SK-N-SH (cell line): ENCODE results near the gene TAF5L. TPM values are rescaled to one million over a fixed set of nuclear protein-coding genes. Genes with fewer than 3 reads are reported as not detected.

ENCODE experiments used
- CTCF ChIA-PET: fragments of 300-600, 350-600 bp; formaldehyde crosslinking; extraction: SDS; loops from one replicate; lab custom pipeline; 2021; lab: Yijun Ruan, JAX
- POLR2A ChIA-PET: fragments of 350-600 bp; sonication (Branson Sonifier 250); formaldehyde crosslinking; extraction: SDS; loops from one replicate; lab custom pipeline; 2020; ENCODE audit warnings: antibody characterized with exemption, inconsistent platforms; lab: Yijun Ruan, JAX
- DNase-seq: peaks from one replicate; pipeline ENCODE4 v3.0.0; 2012
- H2AFZ ChIP-seq: fragments of 200-600 bp; sonication (generic); 2 replicates; pipeline ENCODE4 v1.8.1; 2016; ENCODE audit warnings: antibody characterized with exemption, mild to moderate bottlenecking, low read depth
- H3F3A ChIP-seq: fragments of 200-600 bp; sonication (generic); replicated peaks from 2 replicates; pipeline ENCODE3; 2016; ENCODE audit warnings: antibody characterized with exemption, mild to moderate bottlenecking; ENCODE audit not compliant: insufficient read depth
- H3K27ac ChIP-seq, 2 experiments: fragments of 200-500 bp in 1 of 2; fragments of 200-600 bp in 1 of 2; sonication (Bioruptor generic) in 1 of 2; sonication (generic), shearing (Covaris generic) in 1 of 2; 2 replicates each; pipeline versions ENCODE4 v1.5.1 to v1.6.1; 2014 to 2016; ENCODE audit warnings: low read depth in 2 of 2, inconsistent platforms in 1 of 2, low read length in 1 of 2, mild to moderate bottlenecking in 1 of 2, mixed read lengths in 1 of 2
- H3K27me3 ChIP-seq: fragments of 200-600 bp; sonication (generic), shearing (Covaris generic); 2 replicates; pipeline ENCODE4 v1.6.1; 2016; ENCODE audit warnings: mixed run types; ENCODE audit not compliant: insufficient read depth
- H3K36me3 ChIP-seq, 2 experiments: fragments of 200-500 bp in 1 of 2; fragments of 200-600 bp in 1 of 2; sonication (Bioruptor generic) in 1 of 2; sonication (generic) in 1 of 2; replicated peaks in 1 of 2; 2 replicates each; pipeline versions ENCODE3 to v1.5.1; 2014 to 2016; ENCODE audit warnings: low read length in 1 of 2, mild to moderate bottlenecking in 1 of 2; ENCODE audit not compliant: insufficient read depth in 2 of 2, control insufficient read depth in 1 of 2
- H3K4me1 ChIP-seq, 2 experiments: fragments of 200-500 bp in 1 of 2; fragments of 200-600 bp in 1 of 2; sonication (Bioruptor generic) in 1 of 2; sonication (generic), shearing (Covaris generic) in 1 of 2; 2 replicates each; pipeline versions ENCODE4 v1.5.1 to v1.6.1; 2014 to 2016; ENCODE audit warnings: low read depth in 1 of 2, low read length in 1 of 2, mixed run types in 1 of 2; ENCODE audit not compliant: insufficient read depth in 2 of 2, control insufficient read depth in 1 of 2
- H3K4me2 ChIP-seq: fragments of 200-600 bp; sonication (generic), shearing (Covaris generic); 2 replicates; pipeline ENCODE4 v1.6.1; 2017; ENCODE audit warnings: mixed run types
- H3K4me3 ChIP-seq, 2 experiments: fragments of 200-500 bp in 1 of 2; fragments of 200-600 bp in 1 of 2; sonication (Bioruptor generic) in 1 of 2; sonication (generic), shearing (Covaris generic) in 1 of 2; 2 replicates each; pipeline versions ENCODE4 v1.5.1 to v1.8.1; 2014 to 2016; ENCODE audit warnings: low read depth in 2 of 2, inconsistent platforms in 1 of 2, low read length in 1 of 2, mild to moderate bottlenecking in 1 of 2, mixed read lengths in 1 of 2, moderate library complexity in 1 of 2
- H3K79me2 ChIP-seq: fragments of 200-600 bp; sonication (generic); 2 replicates; pipeline ENCODE4 v1.8.1; 2017; ENCODE audit warnings: mild to moderate bottlenecking; ENCODE audit not compliant: insufficient read depth
- H3K9ac ChIP-seq: fragments of 200-600 bp; sonication (generic); 2 replicates; pipeline ENCODE4 v1.6.1; 2017; ENCODE audit warnings: mixed run types
- H3K9me2 ChIP-seq: fragments of 200-600 bp; sonication (generic); 2 replicates; pipeline ENCODE4 v1.6.1; 2017; ENCODE audit warnings: mixed run types
- H3K9me3 ChIP-seq: fragments of 200-600 bp; sonication (generic); 2 replicates; pipeline ENCODE4 v1.6.1; 2017; ENCODE audit warnings: mixed run types, mild to moderate bottlenecking, moderate library complexity
- H4K20me1 ChIP-seq: fragments of 200-600 bp; sonication (generic); 2 replicates; pipeline ENCODE4 v1.6.1; 2017; ENCODE audit warnings: mild to moderate bottlenecking, mixed run types; ENCODE audit not compliant: insufficient read depth
- EP300 ChIP-seq, 2 experiments: IDR thresholded peaks; 2 replicates each; pipeline versions ENCODE4 v1.4.0 to v1.6.1; 2012; ENCODE audit warnings: borderline replicate concordance in 1 of 2, low read depth in 1 of 2, low read length in 1 of 2
- EZH2phosphoT487 ChIP-seq: fragments of 200-600 bp; sonication (generic); IDR thresholded peaks from 2 replicates; pipeline ENCODE4 v1.6.1; 2017; ENCODE audit warnings: low read depth, mixed run types, mild to moderate bottlenecking, antibody characterized with exemption, moderate library complexity, borderline replicate concordance
- FOXJ3 ChIP-seq: sonication (generic); formaldehyde crosslinking; IDR thresholded peaks from 2 replicates; pipeline ENCODE4 v1.5.1; 2020; ENCODE audit warnings: mild to moderate bottlenecking, missing genetic modification reagents
- GABPA ChIP-seq: IDR thresholded peaks from 2 replicates; pipeline ENCODE4 v1.4.0; 2012; ENCODE audit warnings: low read depth, mild to moderate bottlenecking
- MXI1 ChIP-seq: IDR thresholded peaks from 2 replicates; pipeline ENCODE4 v1.6.1; 2012; ENCODE audit warnings: mild to moderate bottlenecking, low read depth, low read length, improper control_type of control experiment
- POLR2AphosphoS5 ChIP-seq: IDR thresholded peaks from 2 replicates; pipeline ENCODE4 v1.6.1; 2012; ENCODE audit warnings: low read depth, low read length
- SMC3 ChIP-seq: IDR thresholded peaks from 2 replicates; pipeline ENCODE4 v1.6.1; 2012; ENCODE audit warnings: low read depth, low read length, improper control_type of control experiment
- TAF1 ChIP-seq: IDR thresholded peaks from 2 replicates; pipeline ENCODE4 v1.6.1; 2012; ENCODE audit warnings: low read depth, mild to moderate bottlenecking, low read length, moderate library complexity, borderline replicate concordance
- TCF12 ChIP-seq: IDR thresholded peaks from 2 replicates; pipeline ENCODE4 v1.4.0; 2012
- YY1 ChIP-seq: IDR thresholded peaks from 2 replicates; pipeline ENCODE4 v1.4.0; 2012; ENCODE audit warnings: low read depth, mild to moderate bottlenecking
- WGBS: methylation state at CpG from one replicate; pipeline ENCODE4 v1.1.6; 2017; ENCODE audit warnings: low lambda C conversion rate; 5-methylcytosine and 5-hydroxymethylcytosine counted together
- polyA plus RNA-seq, 3 experiments: library from polyadenylated mRNA; depleted of rRNA; stranded (reverse); fragments of >200 nt; gene quantifications; 2 replicates each; pipeline ENCODE4 v1.2.3, GENCODE V29; 2012
- TF ChIP-seq, protein P1 (sequence below): IDR thresholded peaks from 2 replicates; pipeline ENCODE4 v1.6.1; 2012; ENCODE audit warnings: mild to moderate bottlenecking, low read depth, low read length, moderate library complexity
- TF ChIP-seq, protein P2 (sequence below): IDR thresholded peaks from 2 replicates; pipeline ENCODE4; 2012
- TF ChIP-seq, protein P3 (sequence below): fragments of 150-350 bp; IDR thresholded peaks from 2 replicates; pipeline ENCODE4 v1.6.1; 2017; ENCODE audit warnings: antibody characterized with exemption, low read length, low read depth, borderline replicate concordance
- TF ChIP-seq, protein P4 (sequence below): fragments of 150-350 bp; IDR thresholded peaks from 2 replicates; pipeline ENCODE4 v1.6.1; 2016; ENCODE audit warnings: mild to moderate bottlenecking, low read depth, low read length
- TF ChIP-seq, protein P5 (sequence below): IDR thresholded peaks from 2 replicates; pipeline ENCODE4 v1.4.0; 2012; ENCODE audit warnings: low read depth

Gene TAF5L
- polyA plus RNA-seq, 1 of the 3 experiments (the other 2 are of a cell fraction): 17.1 TPM

DNA sequence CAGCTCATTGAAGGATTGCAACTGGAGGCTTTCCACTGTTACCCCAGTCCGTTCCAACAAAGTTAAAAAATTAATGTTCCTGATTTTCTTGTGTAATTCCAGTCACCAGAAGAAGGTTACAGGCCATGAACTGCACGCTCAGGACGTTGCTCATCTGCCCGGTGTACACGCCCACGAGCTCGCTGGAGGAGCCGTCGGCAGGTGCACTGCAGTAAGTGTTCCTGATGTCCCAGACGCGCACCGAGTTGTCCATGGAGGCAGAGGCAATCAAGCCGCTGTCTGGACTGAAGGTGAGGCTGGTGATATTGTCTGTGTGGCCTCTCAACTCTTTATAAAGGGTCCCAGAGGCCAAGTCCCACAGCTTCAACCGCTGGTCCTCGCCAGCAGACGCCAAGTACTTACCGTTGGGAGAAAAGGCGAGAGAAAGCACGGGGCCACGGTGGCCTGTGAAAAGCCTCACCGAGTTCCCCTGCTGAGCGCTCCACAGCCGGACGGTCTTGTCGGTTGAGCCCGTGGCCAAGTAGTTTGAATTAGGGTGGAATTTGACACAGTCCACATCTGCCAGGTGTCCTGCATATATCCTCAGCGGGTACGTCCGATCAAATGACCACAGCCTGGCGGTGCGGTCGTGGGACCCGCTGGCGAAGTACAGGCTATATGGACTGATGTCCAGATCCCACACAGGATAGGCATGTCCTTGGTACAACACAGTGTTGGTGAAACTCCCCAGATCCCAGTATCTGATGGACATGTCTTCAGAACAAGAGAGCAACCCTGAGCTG, 31.5 kb downstream of the TAF5L start:
- no peak overlapping the region for H3K27ac ChIP-seq
- H3K4me3 ChIP-seq: no peak overlapping the region
- DNase-seq: no peak
- ChIA-PET POLR2A (no interaction called here), CTCF (no interaction called here)
- H3K79me2 ChIP-seq: peaks cover 36% of the 10 kb centered on the region
- H3K4me1 ChIP-seq: peaks cover 0 to 2% of the 10 kb centered on the region in 2 experiments; a peak in 2 of 4 replicates
- 93% methylated on average over 32 of the region's 34 CpGs for WGBS
- no peaks in the 10 kb centered on the region for H3K9me2 ChIP-seq
- peaks cover 20% of the 10 kb centered on the region for H3F3A ChIP-seq
- no peak overlapping the region for H3K9ac ChIP-seq
- H2AFZ ChIP-seq: no peak overlapping the region
- TF ChIP-seq POLR2AphosphoS5 (no peak), EP300 (IDR thresholded peaks at IDR 0.05; ENCODE audit: borderline replicate concordance in 1 of 2, low read depth in 1 of 2, low read length in 1 of 2) (no peak), YY1 (no peak), EZH2phosphoT487 (no peak)
- TF ChIP-seq, protein P1, sequence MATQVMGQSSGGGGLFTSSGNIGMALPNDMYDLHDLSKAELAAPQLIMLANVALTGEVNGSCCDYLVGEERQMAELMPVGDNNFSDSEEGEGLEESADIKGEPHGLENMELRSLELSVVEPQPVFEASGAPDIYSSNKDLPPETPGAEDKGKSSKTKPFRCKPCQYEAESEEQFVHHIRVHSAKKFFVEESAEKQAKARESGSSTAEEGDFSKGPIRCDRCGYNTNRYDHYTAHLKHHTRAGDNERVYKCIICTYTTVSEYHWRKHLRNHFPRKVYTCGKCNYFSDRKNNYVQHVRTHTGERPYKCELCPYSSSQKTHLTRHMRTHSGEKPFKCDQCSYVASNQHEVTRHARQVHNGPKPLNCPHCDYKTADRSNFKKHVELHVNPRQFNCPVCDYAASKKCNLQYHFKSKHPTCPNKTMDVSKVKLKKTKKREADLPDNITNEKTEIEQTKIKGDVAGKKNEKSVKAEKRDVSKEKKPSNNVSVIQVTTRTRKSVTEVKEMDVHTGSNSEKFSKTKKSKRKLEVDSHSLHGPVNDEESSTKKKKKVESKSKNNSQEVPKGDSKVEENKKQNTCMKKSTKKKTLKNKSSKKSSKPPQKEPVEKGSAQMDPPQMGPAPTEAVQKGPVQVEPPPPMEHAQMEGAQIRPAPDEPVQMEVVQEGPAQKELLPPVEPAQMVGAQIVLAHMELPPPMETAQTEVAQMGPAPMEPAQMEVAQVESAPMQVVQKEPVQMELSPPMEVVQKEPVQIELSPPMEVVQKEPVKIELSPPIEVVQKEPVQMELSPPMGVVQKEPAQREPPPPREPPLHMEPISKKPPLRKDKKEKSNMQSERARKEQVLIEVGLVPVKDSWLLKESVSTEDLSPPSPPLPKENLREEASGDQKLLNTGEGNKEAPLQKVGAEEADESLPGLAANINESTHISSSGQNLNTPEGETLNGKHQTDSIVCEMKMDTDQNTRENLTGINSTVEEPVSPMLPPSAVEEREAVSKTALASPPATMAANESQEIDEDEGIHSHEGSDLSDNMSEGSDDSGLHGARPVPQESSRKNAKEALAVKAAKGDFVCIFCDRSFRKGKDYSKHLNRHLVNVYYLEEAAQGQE: no peak
- TF ChIP-seq, protein P2, sequence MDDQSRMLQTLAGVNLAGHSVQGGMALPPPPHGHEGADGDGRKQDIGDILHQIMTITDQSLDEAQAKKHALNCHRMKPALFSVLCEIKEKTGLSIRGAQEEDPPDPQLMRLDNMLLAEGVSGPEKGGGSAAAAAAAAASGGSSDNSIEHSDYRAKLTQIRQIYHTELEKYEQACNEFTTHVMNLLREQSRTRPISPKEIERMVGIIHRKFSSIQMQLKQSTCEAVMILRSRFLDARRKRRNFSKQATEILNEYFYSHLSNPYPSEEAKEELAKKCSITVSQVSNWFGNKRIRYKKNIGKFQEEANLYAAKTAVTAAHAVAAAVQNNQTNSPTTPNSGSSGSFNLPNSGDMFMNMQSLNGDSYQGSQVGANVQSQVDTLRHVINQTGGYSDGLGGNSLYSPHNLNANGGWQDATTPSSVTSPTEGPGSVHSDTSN: no peak
- TF ChIP-seq, protein P3, sequence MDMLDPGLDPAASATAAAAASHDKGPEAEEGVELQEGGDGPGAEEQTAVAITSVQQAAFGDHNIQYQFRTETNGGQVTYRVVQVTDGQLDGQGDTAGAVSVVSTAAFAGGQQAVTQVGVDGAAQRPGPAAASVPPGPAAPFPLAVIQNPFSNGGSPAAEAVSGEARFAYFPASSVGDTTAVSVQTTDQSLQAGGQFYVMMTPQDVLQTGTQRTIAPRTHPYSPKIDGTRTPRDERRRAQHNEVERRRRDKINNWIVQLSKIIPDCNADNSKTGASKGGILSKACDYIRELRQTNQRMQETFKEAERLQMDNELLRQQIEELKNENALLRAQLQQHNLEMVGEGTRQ: no peak
- H3K36me3 ChIP-seq: peaks cover 18 to 40% of the 10 kb centered on the region in 2 experiments
- 0 out of 2 replicates have a peak, but pooled peaks cover 3% of the 10 kb centered on the region for H4K20me1 ChIP-seq
- no peaks in the 10 kb centered on the region for H3K9me3 ChIP-seq
- no peaks in the 10 kb centered on the region for H3K27me3 ChIP-seq
- H3K4me2 ChIP-seq: no peak overlapping the region

DNA sequence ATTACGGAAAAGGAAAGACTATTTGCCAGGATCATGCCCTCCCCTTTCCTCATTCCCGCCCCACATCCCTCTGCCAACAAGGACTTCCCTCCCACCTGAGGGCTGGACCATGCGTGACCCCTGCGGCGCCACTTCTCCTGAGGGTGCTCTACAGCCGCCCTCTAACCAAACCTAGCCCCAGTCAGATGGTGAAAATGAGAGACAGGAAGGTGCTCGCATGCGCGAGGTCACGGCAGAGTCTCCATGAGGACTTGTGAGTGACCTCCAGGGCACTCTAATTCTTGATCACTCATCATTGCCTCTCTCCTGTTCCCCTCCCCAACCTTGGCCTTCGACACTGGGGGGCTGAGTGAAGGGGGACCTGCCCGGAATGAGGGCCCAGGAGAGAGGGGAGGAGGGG, 32.1 kb downstream of the TAF5L start:
- Histone ChIP-seq H3K9ac (no peak overlapping the region), H4K20me1 (0 out of 2 replicates have a peak, but pooled peaks cover 3% of the 10 kb centered on the region), H3K9me2 (no peaks in the 10 kb centered on the region), H3K4me1 (peaks cover 0 to 2% of the 10 kb centered on the region in 2 experiments; a peak in 2 of 4 replicates), H3K9me3 (no peaks in the 10 kb centered on the region), H3K4me3 (no peak overlapping the region), H3K36me3 (peaks cover 16 to 39% of the 10 kb centered on the region in 2 experiments), H2AFZ (no peak overlapping the region), H3F3A (peaks cover 20% of the 10 kb centered on the region), H3K4me2 (no peak overlapping the region), H3K79me2 (peaks cover 32% of the 10 kb centered on the region), H3K27me3 (no peaks in the 10 kb centered on the region), H3K27ac (no peak overlapping the region)
- 95% methylated on average over 12 of the region's 12 CpGs for WGBS
- CTCF ChIA-PET: no interaction called here
- no peak for DNase-seq
- POLR2A ChIA-PET: no interaction called here
- TF ChIP-seq GABPA (no peak), TAF1 (no peak), MXI1 (no peak), EP300 (IDR thresholded peaks at IDR 0.05; ENCODE audit: borderline replicate concordance in 1 of 2, low read depth in 1 of 2, low read length in 1 of 2) (no peak), FOXJ3 (no peak), TCF12 (no peak), SMC3 (no peak)
- TF ChIP-seq, protein P4, sequence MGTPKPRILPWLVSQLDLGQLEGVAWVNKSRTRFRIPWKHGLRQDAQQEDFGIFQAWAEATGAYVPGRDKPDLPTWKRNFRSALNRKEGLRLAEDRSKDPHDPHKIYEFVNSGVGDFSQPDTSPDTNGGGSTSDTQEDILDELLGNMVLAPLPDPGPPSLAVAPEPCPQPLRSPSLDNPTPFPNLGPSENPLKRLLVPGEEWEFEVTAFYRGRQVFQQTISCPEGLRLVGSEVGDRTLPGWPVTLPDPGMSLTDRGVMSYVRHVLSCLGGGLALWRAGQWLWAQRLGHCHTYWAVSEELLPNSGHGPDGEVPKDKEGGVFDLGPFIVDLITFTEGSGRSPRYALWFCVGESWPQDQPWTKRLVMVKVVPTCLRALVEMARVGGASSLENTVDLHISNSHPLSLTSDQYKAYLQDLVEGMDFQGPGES: no peak
- TF ChIP-seq, protein P5, sequence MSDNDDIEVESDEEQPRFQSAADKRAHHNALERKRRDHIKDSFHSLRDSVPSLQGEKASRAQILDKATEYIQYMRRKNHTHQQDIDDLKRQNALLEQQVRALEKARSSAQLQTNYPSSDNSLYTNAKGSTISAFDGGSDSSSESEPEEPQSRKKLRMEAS: no peak
- TF ChIP-seq, protein P2: no peak
- TF ChIP-seq, protein P3: no peak
